Astrocyte (in vitro differentiated cells and primary cell): Measurements from ENCODE around the gene MARCHF6.

ENCODE experiments used
- EZH2 ChIP-seq: IDR thresholded peaks from 2 replicates; pipeline ENCODE4 v1.6.1; 2012; ENCODE audit warnings: mild to moderate bottlenecking, low read length, inconsistent platforms; ENCODE audit not compliant: insufficient read depth
- TF ChIP-seq, protein P1 (sequence below): IDR thresholded peaks from 2 replicates; pipeline ENCODE4 v1.5.1; 2011; ENCODE audit warnings: low read depth, mild to moderate bottlenecking, inconsistent platforms, low read length, moderate library complexity; ENCODE audit not compliant: insufficient read depth

DNA sequence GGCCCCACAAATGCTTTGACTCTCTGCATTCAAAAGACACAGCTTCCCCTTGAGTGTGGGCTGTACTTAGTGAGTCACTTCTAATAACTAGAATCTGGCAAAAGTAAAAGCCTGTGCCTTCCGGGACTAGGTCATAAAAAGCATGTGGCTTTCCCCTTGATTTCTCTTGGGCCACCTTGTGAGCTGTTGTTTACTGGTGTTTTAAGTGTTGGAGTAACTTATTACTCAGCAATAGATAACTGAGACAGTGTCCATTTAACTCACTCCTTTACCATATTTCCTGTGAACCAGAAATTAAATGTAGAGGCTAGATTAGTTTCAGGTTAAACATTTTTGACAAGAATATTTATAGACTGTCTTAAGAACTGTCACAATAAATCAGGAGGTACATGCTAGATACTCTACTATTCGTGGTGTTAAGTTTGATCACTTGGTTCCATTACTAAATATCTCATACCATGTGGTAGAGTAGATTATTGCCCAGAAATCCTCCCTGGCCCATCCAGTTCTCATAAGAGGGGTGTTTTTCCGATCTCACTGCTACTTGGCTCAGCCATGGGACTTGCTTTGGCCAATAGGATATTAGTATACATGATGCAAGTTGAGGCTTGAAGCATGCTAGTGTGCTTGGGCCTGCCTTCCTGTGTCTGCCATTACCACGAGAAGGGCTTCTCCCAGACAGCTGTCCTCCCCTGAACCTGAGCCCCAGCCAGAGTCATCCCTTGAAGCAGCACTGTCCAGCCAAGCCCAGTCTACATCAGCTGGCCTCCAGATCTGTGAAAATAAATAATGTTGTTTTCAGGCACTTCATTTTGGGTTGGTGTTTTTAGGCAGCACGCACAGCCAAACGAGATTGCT is 35.4 kb upstream of the MARCHF6 start:
- TF ChIP-seq, protein P1, sequence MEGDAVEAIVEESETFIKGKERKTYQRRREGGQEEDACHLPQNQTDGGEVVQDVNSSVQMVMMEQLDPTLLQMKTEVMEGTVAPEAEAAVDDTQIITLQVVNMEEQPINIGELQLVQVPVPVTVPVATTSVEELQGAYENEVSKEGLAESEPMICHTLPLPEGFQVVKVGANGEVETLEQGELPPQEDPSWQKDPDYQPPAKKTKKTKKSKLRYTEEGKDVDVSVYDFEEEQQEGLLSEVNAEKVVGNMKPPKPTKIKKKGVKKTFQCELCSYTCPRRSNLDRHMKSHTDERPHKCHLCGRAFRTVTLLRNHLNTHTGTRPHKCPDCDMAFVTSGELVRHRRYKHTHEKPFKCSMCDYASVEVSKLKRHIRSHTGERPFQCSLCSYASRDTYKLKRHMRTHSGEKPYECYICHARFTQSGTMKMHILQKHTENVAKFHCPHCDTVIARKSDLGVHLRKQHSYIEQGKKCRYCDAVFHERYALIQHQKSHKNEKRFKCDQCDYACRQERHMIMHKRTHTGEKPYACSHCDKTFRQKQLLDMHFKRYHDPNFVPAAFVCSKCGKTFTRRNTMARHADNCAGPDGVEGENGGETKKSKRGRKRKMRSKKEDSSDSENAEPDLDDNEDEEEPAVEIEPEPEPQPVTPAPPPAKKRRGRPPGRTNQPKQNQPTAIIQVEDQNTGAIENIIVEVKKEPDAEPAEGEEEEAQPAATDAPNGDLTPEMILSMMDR, result no peak
- no peak for TF ChIP-seq EZH2
